K562 (cell line): ENCODE results near the gene MMP11. TPM values are rescaled to one million over a fixed set of nuclear protein-coding genes. Genes with fewer than 3 reads are reported as not detected.

Source experiments
- ATAC-seq: fragments of 200-7000 bp; cut with Tn5 transposase; 3 replicates; pipeline ENCODE4 v1.9.1; 2020; ENCODE audit warnings: moderate library complexity
- BruUV-seq: library from RNA; stranded (reverse); fragments of 400-500 nt; replicated peaks from 2 replicates; lab custom pipeline; 2021; lab: Mats Ljungman, UMichigan
- CTCF ChIA-PET: fragments of 300-600 bp; formaldehyde crosslinking; extraction: SDS; loops from one replicate; lab custom pipeline; 2021; ENCODE audit warnings: low intra/inter-chr PET ratio; lab: Yijun Ruan, JAX
- POLR2A ChIA-PET: fragments of 300-600, 350-650 bp; sonication (Branson Sonifier 250); formaldehyde crosslinking; extraction: SDS; loops from one replicate; lab custom pipeline; 2021; ENCODE audit warnings: antibody characterized with exemption, inconsistent platforms; lab: Yijun Ruan, JAX
- DNase-seq, 4 experiments: peaks; one replicate each; pipeline versions ENCODE4 v3.0.0 to v3.0.0-alpha.2; 2011 to 2018; ENCODE audit warnings: low spot score in 3 of 4, mixed read lengths in 3 of 4; ENCODE audit errors: extremely low read depth in 1 of 4
- FAIRE-seq: peaks from 2 replicates; lab custom pipeline; 2011; peaks lifted over from hg19 to GRCh38; lab: Jason Lieb, UNC
- H2AFZ ChIP-seq: 2 replicates; pipeline ENCODE4 v1.6.0; 2011; ENCODE audit warnings: low read depth, low read length, control low read depth, inconsistent platforms
- H3K27ac ChIP-seq: fragments of 200-600 bp; 3 replicates; pipeline ENCODE4 v1.8.0; 2011; ENCODE audit warnings: low read depth, mild to moderate bottlenecking, control low read depth, inconsistent platforms, low read length, moderate library complexity, mixed read lengths; ENCODE audit errors: extremely low read depth
- H3K27me3 ChIP-seq, 2 experiments: fragments of 300-600 bp in 1 of 2; 2 replicates in 1 of 2; 3 replicates in 1 of 2; pipeline versions ENCODE4 v1.6.0 to v1.8.0; 2011; ENCODE audit warnings: inconsistent platforms in 2 of 2, low read length in 2 of 2, mild to moderate bottlenecking in 1 of 2, mixed read lengths in 1 of 2, moderate library complexity in 1 of 2; ENCODE audit not compliant: control insufficient read depth in 2 of 2, insufficient read depth in 2 of 2
- H3K36me3 ChIP-seq: fragments of 300-600 bp; 3 replicates; pipeline ENCODE4 v1.8.0; 2011; ENCODE audit warnings: mild to moderate bottlenecking, low read length, inconsistent platforms; ENCODE audit not compliant: control insufficient read depth, insufficient read depth
- H3K4me1 ChIP-seq, 2 experiments: fragments of 200-600 bp in 1 of 2; replicated peaks in 1 of 2; 2 replicates in 1 of 2; 3 replicates in 1 of 2; pipeline versions ENCODE4 v1.5.1 to v1.8.0; 2011; ENCODE audit warnings: inconsistent platforms in 2 of 2, low read length in 2 of 2, mild to moderate bottlenecking in 1 of 2, mixed read lengths in 1 of 2, moderate library complexity in 1 of 2; ENCODE audit not compliant: control insufficient read depth in 2 of 2, insufficient read depth in 2 of 2
- H3K4me2 ChIP-seq: 2 replicates; pipeline ENCODE4 v1.6.1; 2011; ENCODE audit warnings: low read length, control low read depth, inconsistent platforms, mixed read lengths; ENCODE audit not compliant: insufficient read depth
- H3K4me3 ChIP-seq: fragments of 200-600 bp; sonication (generic), shearing (Covaris generic); 2 replicates; pipeline ENCODE4 v1.5.1; 2016; ENCODE audit warnings: control low read depth, inconsistent platforms
- H3K79me2 ChIP-seq: fragments of 200-600 bp; 3 replicates; pipeline ENCODE4 v1.8.0; 2011; ENCODE audit warnings: low read length, inconsistent platforms; ENCODE audit not compliant: control insufficient read depth, insufficient read depth
- H3K9ac ChIP-seq, 2 experiments: 2 replicates each; pipeline versions ENCODE4 v1.6.0 to v1.6.1; 2011; ENCODE audit warnings: low read depth in 2 of 2, low read length in 2 of 2, control low read depth in 1 of 2, inconsistent platforms in 1 of 2, mild to moderate bottlenecking in 1 of 2, mixed read lengths in 1 of 2; ENCODE audit not compliant: insufficient read depth in 1 of 2
- H3K9me1 ChIP-seq: one replicate; pipeline ENCODE4 v1.6.0; 2011; ENCODE audit warnings: inconsistent platforms, mild to moderate bottlenecking, low read length, moderate library complexity; ENCODE audit not compliant: control insufficient read depth, insufficient read depth
- H3K9me3 ChIP-seq: replicated peaks from 2 replicates; pipeline ENCODE4 v1.5.1; 2011; ENCODE audit warnings: low read depth, low read length, inconsistent platforms; ENCODE audit not compliant: control insufficient read depth, insufficient read depth
- H4K20me1 ChIP-seq: replicated peaks from 2 replicates; pipeline ENCODE4 v1.6.1; 2011; ENCODE audit warnings: low read length, inconsistent platforms, mixed read lengths; ENCODE audit not compliant: control insufficient read depth, insufficient read depth
- CEBPB ChIP-seq: fragments of 450-650 bp; IDR thresholded peaks from 2 replicates; pipeline ENCODE4 v1.6.1; 2016; ENCODE audit warnings: missing genetic modification characterization, missing compliant biosample characterization
- ETV1 ChIP-seq: fragments of 450-650 bp; conservative IDR thresholded peaks from 2 replicates; pipeline ENCODE4 v1.6.1; 2016; ENCODE audit warnings: missing genetic modification characterization, control low read depth, low read depth, missing compliant biosample characterization
- JUNB ChIP-seq: fragments of 450-650 bp; formaldehyde crosslinking; conservative IDR thresholded peaks from 2 replicates; pipeline ENCODE4 v1.4.0; 2020; ENCODE audit warnings: mild to moderate bottlenecking
- MAFF ChIP-seq: IDR thresholded peaks from 2 replicates; pipeline ENCODE4 v1.6.1; 2012; ENCODE audit warnings: low read length, improper control_type of control experiment
- NRF1 ChIP-seq, 2 experiments: fragments of 450-650 bp; IDR thresholded peaks in 1 of 2; conservative IDR thresholded peaks in 1 of 2; 2 replicates each; pipeline ENCODE4 v1.6.1; 2014; ENCODE audit warnings: mild to moderate bottlenecking in 2 of 2
- RBM14 ChIP-seq: fragments of 200-400 bp; formaldehyde crosslinking; IDR thresholded peaks from 2 replicates; pipeline ENCODE4 v1.6.1; 2018; ENCODE audit warnings: low read depth, mild to moderate bottlenecking, low read length, moderate library complexity, borderline replicate concordance; ENCODE audit not compliant: insufficient read depth
- STAT5A ChIP-seq: IDR thresholded peaks from 2 replicates; pipeline ENCODE4 v1.6.1; 2012; ENCODE audit warnings: low read length, inconsistent platforms, borderline replicate concordance
- TCF3 ChIP-seq: sonication (generic); formaldehyde crosslinking; IDR thresholded peaks from 2 replicates; pipeline ENCODE4 v1.4.0; 2020; ENCODE audit warnings: mild to moderate bottlenecking, missing genetic modification reagents
- ZBTB11 ChIP-seq, 3 experiments: fragments of 200-800 bp in 1 of 3; fragments of 250-450 bp in 1 of 3; fragments of 450-650 bp in 1 of 3; sonication (Bioruptor Pico) in 1 of 3; sonication (Bioruptor generic) in 1 of 3; formaldehyde crosslinking in 1 of 3; IDR thresholded peaks; 2 replicates each; pipeline versions ENCODE4 v1.6.1 to v1.8.0; 2016 to 2022; ENCODE audit warnings: mild to moderate bottlenecking in 2 of 3, missing genetic modification characterization in 2 of 3, missing compliant biosample characterization in 1 of 3, moderate library complexity in 1 of 3
- ZBTB17 ChIP-seq: fragments of 450-650 bp; formaldehyde crosslinking; IDR thresholded peaks from 2 replicates; pipeline ENCODE4 v1.4.0; 2020; ENCODE audit warnings: mild to moderate bottlenecking
- ZNF212 ChIP-seq: fragments of 450-650 bp; formaldehyde crosslinking; IDR thresholded peaks from 2 replicates; pipeline ENCODE4 v1.4.0; 2020; ENCODE audit warnings: mild to moderate bottlenecking
- ZNF518B ChIP-seq: fragments of 250-450 bp; sonication (Bioruptor Pico); IDR thresholded peaks from 2 replicates; pipeline ENCODE4 v1.5.0; 2021; ENCODE audit warnings: mild to moderate bottlenecking, moderate library complexity
- ZNF668 ChIP-seq: fragments of 250-450 bp; sonication (Bioruptor Pico); IDR thresholded peaks from 2 replicates; pipeline ENCODE4 v1.8.0; 2022; ENCODE audit warnings: mild to moderate bottlenecking, inconsistent platforms
- WGBS: fragments of 100-300 bp; shearing (Covaris generic); methylation state at CpG from one replicate; pipeline ENCODE4 v1.1.6; 2016; ENCODE audit warnings: low coverage, mixed read lengths; ENCODE audit not compliant: insufficient coverage; ENCODE audit errors: missing lambda C conversion rate; 5-methylcytosine and 5-hydroxymethylcytosine counted together
- in situ Hi-C: fragments of 300-500 bp; cut with MboI; formaldehyde crosslinking; loops from 4 replicates; pipeline ENCODE4 v1.15.0; 2018; ENCODE audit warnings: inconsistent platforms, mixed read lengths
- intact Hi-C: fragments of 100-400 bp; cut with micrococcal nuclease; formaldehyde crosslinking; loops from 2 replicates; pipeline ENCODE4 v1.14.2; 2022
- polyA plus RNA-seq, 8 experiments: library from polyadenylated mRNA; depleted of rRNA in 4 of 8; stranded (reverse) in 5 of 8; unstranded in 3 of 8; fragments of >200 nt; fragmentation: Nextera tagmentation in 2 of 8; fragmentation: Illumina TruSeq in 1 of 8; extraction: Ambion mirVana in 2 of 8; extraction: Trizol in 1 of 8; gene quantifications; 2 replicates each; pipeline versions ENCODE4 v1.2.1 to v1.2.3, GENCODE V29; 2011 to 2014; ENCODE audit warnings: inconsistent platforms in 1 of 8, missing spikeins in 1 of 8
- total RNA-seq, 7 experiments: library from RNA; depleted of rRNA in 6 of 7; stranded (reverse); fragments of >200 nt in 6 of 7; fragmentation: Illumina TruSeq in 2 of 7; extraction: Trizol in 2 of 7; gene quantifications; 2 replicates each; pipeline versions ENCODE4 v1.2.1 to v1.2.3, GENCODE V29; 2011 to 2021; ENCODE audit warnings: low replicate concordance in 1 of 7
- TF ChIP-seq, protein P1 (sequence below): sonication (generic); formaldehyde crosslinking; IDR thresholded peaks from 2 replicates; pipeline ENCODE4 v1.9.0; 2022; ENCODE audit warnings: mild to moderate bottlenecking, missing genetic modification reagents
- TF ChIP-seq, protein P2 (sequence below): fragments of 250-450 bp; sonication (Bioruptor Pico); IDR thresholded peaks from 2 replicates; pipeline ENCODE4 v1.5.0; 2021

Gene MMP11
- total and polyA plus RNA-seq, 9 of the 15 experiments (the other 6 are each of a cell fraction or from before 2014, with no cell fraction given) = 0.14 to 1.8 (median 1.1) TPM; not detected in 2

GRCh38 chr22:23755711-23756110, 16.9 kb upstream of the MMP11 start:
- ChIA-PET CTCF (no interaction called here), POLR2A (interaction anchor here (0.7 kb wide), 1 partner anchor 9 kb away, joined by 3 read pairs; no protein-coding TSS in a partner anchor)
- Histone ChIP-seq H3K4me3 (no peak overlapping the region), H3K9me1 (no peaks in the 10 kb centered on the region), H3K79me2 (peaks cover under 1% of the 10 kb centered on the region; the same call in 1 of the 3 replicates), H3K9me3 (no peaks in the 10 kb centered on the region), H3K9ac (no peak overlapping the region), H3K4me1 (peaks cover 4 to 21% of the 10 kb centered on the region in 2 experiments; a peak in 3 of 5 replicates), H3K36me3 (no peaks in the 10 kb centered on the region), H3K27ac (no peak overlapping the region), H3K4me2 (no peak overlapping the region), H3K27me3 (no peaks in the 10 kb centered on the region), H4K20me1 (no peaks in the 10 kb centered on the region), H2AFZ (no peak overlapping the region)
- WGBS = 62% methylated on average over 4 of the region's 8 CpGs
- in situ Hi-C loops = no loop called here
- no TSS peak for BruUV-seq
- intact Hi-C loops = no loop called here
- ATAC-seq (no peak), DNase-seq (no peak), FAIRE-seq (no peak)
- TF ChIP-seq MAFF (no peak), ZBTB17 (CRISPR knock-in tag) (no peak), JUNB (CRISPR knock-in tag) (no peak), ZNF518B (CRISPR knock-in tag) (no peak), CEBPB (no peak), ETV1 (tag) (no peak), ZNF212 (CRISPR knock-in tag) (no peak), ZBTB11 (CRISPR knock-in tag; IDR thresholded peaks at IDR 0.05) (no peak), STAT5A (no peak), RBM14 (no peak), ZNF668 (CRISPR knock-in tag) (no peak), NRF1 (conservative IDR thresholded peaks at IDR 0.05 in 1 of 2, IDR thresholded peaks at IDR 0.05 in 1 of 2) (no peak), TCF3 (CRISPR knock-in tag) (no peak)
- TF ChIP-seq, protein P1, sequence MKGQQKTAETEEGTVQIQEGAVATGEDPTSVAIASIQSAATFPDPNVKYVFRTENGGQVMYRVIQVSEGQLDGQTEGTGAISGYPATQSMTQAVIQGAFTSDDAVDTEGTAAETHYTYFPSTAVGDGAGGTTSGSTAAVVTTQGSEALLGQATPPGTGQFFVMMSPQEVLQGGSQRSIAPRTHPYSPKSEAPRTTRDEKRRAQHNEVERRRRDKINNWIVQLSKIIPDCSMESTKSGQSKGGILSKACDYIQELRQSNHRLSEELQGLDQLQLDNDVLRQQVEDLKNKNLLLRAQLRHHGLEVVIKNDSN (CRISPR knock-in tag) = no peak
- TF ChIP-seq, protein P2, sequence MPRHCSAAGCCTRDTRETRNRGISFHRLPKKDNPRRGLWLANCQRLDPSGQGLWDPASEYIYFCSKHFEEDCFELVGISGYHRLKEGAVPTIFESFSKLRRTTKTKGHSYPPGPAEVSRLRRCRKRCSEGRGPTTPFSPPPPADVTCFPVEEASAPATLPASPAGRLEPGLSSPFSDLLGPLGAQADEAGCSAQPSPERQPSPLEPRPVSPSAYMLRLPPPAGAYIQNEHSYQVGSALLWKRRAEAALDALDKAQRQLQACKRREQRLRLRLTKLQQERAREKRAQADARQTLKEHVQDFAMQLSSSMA = no peak
